Prostate gland (tissue), 2 donors: ENCODE data around the gene APH1A. TPM values are rescaled to one million over a fixed set of nuclear protein-coding genes. Genes with fewer than 3 reads are reported as not detected.
A peak's percentile ranks its signal among the peaks of the same experiment; 100 is the strongest.
"Not testable (repeated sequence)": the region's sequence is repeated elsewhere in the genome, so short reads cannot be mapped to it uniquely, and the experiment has no call there.

Experiments
- DNase-seq: peaks from one replicate; pipeline ENCODE4 v3.0.0-alpha.2; 2019; ENCODE audit warnings: low spot score
- H3K27ac ChIP-seq, 2 donors: fragments of 200-600 bp; sonication (generic); 2 replicates each; pipeline ENCODE4 v1.5.1; 2017 to 2019
- H3K27me3 ChIP-seq: fragments of 200-600 bp; sonication (generic); replicated peaks from 2 replicates; pipeline ENCODE4 v1.5.1; 2019; ENCODE audit not compliant: insufficient read depth
- H3K36me3 ChIP-seq, 2 donors: fragments of 200-600 bp; sonication (generic); 1 replicate in 1 of 2; 2 replicates in 1 of 2; pipeline versions ENCODE4 v1.5.1 to v1.8.1; 2017 to 2019
- H3K4me1 ChIP-seq: fragments of 200-600 bp; sonication (generic); replicated peaks from 2 replicates; pipeline ENCODE4 v1.5.1; 2019
- H3K4me3 ChIP-seq, 2 donors: fragments of 200-600 bp; sonication (generic); 2 replicates each; pipeline ENCODE4 v1.5.1; 2017 to 2019
- H3K9me3 ChIP-seq: fragments of 200-600 bp; sonication (generic); 2 replicates; pipeline ENCODE4 v1.5.1; 2017
- POLR2A ChIP-seq: fragments of 450-650 bp; IDR thresholded peaks from one replicate; pipeline ENCODE4 v1.6.1; 2016; ENCODE audit warnings: antibody characterized with exemption, mild to moderate bottlenecking
- POLR2AphosphoS5 ChIP-seq: sonication (generic); formaldehyde crosslinking; IDR thresholded peaks from one replicate; pipeline ENCODE4 v1.6.1; 2017; ENCODE audit warnings: antibody characterized with exemption
- WGBS: methylation state at CpG from one replicate; pipeline ENCODE4 v1.1.5; 2018; 5-methylcytosine and 5-hydroxymethylcytosine counted together
- intact Hi-C: fragments of 100-400 bp; cut with DNase I; formaldehyde crosslinking; loops from one replicate; pipeline ENCODE4 v1.14.2; 2022
- total RNA-seq, 2 donors: library from RNA; depleted of rRNA; stranded (reverse); fragments of >200 nt; gene quantifications; one replicate each; pipeline ENCODE4 v1.1.0, GENCODE V29; 2016
- TF ChIP-seq, protein P1 (sequence below), 4 experiments: fragments of 200-600 bp in 2 of 4; fragments of 450-650 bp in 2 of 4; sonication (generic) in 2 of 4; IDR thresholded peaks; 1 replicate in 3 of 4; 2 replicates in 1 of 4; pipeline ENCODE4 v1.5.1; 2016 to 2019; ENCODE audit warnings: antibody characterized with exemption in 4 of 4, mild to moderate bottlenecking in 2 of 4, moderate library complexity in 2 of 4

APH1A gene
- total RNA-seq: 100 to 1,000 TPM; 122 to 130 TPM

DNA sequence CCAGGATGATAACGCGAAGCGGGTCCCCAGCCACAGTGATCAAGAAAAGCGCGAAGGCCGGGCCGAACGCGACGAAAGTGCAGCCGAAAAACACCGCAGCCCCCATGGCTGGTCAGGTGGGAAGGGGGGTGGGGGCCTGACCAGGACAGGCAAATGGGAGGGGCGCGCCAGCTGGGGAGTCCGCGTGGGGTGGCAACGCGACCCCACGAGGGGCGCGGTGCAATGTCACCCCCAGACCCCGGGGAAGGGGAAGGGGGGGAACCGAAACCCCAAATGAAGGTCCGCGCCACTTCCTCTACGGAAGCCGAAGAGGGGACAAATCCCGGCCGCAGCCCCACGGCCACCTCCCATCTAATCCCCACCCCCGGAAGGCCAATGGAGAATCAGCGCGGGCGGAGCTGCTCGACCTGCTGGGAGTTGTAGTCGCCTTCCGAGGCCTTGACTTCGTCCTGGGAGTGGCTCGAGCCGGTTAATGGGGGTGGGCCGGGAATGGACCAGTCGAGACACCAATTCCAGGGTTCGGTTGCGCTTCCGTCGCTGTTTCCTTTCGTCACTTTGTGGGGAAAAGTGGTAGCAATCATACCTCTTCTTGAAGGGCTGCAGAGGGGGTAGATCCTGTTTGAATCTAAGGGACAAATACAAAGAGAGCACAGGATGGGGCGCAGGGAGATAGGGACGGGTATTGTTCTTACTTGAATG, at the start of gene APH1A:
APH1A (minus strand) TSS at position 312 of the 699 bp plus-strand sequence; CDS start at position 106, 206 bp downstream.
- H3K27ac ChIP-seq: peak within 1 kb of the TSS; percentile 86 to 89
- peaks cover 7% of the 10 kb centered on the region for H3K4me1 ChIP-seq
- H3K36me3 ChIP-seq: peaks cover 8 to 15% of the 10 kb centered on the region in 2 donors
- under 1% methylated on average over 49 of the region's 49 CpGs for WGBS
- no peaks in the 10 kb centered on the region for H3K9me3 ChIP-seq
- no peaks in the 10 kb centered on the region for H3K27me3 ChIP-seq
- TF ChIP-seq POLR2AphosphoS5 (peak; percentile 97), POLR2A (peak; percentile 46)
- TF ChIP-seq, protein P1, sequence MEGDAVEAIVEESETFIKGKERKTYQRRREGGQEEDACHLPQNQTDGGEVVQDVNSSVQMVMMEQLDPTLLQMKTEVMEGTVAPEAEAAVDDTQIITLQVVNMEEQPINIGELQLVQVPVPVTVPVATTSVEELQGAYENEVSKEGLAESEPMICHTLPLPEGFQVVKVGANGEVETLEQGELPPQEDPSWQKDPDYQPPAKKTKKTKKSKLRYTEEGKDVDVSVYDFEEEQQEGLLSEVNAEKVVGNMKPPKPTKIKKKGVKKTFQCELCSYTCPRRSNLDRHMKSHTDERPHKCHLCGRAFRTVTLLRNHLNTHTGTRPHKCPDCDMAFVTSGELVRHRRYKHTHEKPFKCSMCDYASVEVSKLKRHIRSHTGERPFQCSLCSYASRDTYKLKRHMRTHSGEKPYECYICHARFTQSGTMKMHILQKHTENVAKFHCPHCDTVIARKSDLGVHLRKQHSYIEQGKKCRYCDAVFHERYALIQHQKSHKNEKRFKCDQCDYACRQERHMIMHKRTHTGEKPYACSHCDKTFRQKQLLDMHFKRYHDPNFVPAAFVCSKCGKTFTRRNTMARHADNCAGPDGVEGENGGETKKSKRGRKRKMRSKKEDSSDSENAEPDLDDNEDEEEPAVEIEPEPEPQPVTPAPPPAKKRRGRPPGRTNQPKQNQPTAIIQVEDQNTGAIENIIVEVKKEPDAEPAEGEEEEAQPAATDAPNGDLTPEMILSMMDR (IDR thresholded peaks at IDR 0.05): peak in 1 of 4 experiments; percentile 20
- intact Hi-C loops: no loop called here
- DNase-seq: peak; percentile 96
- H3K4me3 ChIP-seq: peak within 1 kb of the TSS; percentile 75 to 87

DNA sequence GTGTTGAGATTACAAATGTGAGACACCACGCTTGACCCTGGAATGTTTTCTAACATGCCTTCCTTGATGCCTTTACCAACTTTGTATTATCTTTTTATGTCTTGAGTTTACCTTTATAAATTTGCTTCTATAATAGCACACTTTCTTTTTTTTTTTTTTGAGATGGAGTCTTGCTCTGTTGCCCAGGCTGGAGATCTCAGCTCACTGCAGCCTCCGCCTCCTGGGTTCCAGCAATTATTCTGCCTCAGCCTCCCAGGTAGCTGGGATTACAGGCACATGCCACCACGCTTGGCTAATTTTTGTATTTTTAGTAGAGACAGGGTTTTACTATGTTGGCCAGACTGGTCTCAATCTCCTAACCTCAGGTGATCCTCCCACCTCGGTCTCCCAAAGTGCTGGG, 45.9 kb upstream of the APH1A start:
- H3K9me3 ChIP-seq, H3K27ac ChIP-seq, H3K4me1 ChIP-seq, intact Hi-C loops, H3K36me3 ChIP-seq, H3K27me3 ChIP-seq, H3K4me3 ChIP-seq, DNase-seq: not testable (repeated sequence)
- WGBS: 90% methylated on average over 4 of the region's 4 CpGs

DNA sequence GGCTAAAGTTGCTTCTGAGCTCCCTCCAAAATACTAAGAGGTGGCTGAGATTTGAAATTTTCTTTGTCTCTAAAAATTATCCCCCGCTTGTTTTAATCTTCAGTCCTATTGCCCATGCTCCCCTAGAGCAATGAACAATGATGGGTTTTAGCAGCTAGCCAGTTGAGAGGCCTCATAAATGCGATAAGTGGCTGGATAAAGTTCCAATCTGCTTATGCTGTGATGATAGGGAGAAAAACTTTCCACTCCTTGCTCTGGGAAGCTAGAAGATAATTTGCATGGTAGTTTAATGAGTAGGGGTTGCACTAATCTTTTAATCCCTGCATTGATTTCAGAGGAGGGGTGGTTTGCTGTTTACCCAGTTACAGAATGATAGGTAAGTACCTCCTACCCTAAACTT, 42.9 kb upstream of the APH1A start:
- intact Hi-C loops: no loop called here
- TF ChIP-seq POLR2AphosphoS5 (no peak), POLR2A (no peak)
- TF ChIP-seq, protein P1 (IDR thresholded peaks at IDR 0.05): no peak
- H3K4me1 ChIP-seq: no peaks in the 10 kb centered on the region
- 96% methylated on average over 2 of the region's 2 CpGs for WGBS
- no peaks in the 10 kb centered on the region for H3K36me3 ChIP-seq
- no peak for DNase-seq
- H3K27me3 ChIP-seq: no peaks in the 10 kb centered on the region
- no peak overlapping the region for H3K4me3 ChIP-seq
- no peak overlapping the region for H3K27ac ChIP-seq
- no peaks in the 10 kb centered on the region for H3K9me3 ChIP-seq

DNA sequence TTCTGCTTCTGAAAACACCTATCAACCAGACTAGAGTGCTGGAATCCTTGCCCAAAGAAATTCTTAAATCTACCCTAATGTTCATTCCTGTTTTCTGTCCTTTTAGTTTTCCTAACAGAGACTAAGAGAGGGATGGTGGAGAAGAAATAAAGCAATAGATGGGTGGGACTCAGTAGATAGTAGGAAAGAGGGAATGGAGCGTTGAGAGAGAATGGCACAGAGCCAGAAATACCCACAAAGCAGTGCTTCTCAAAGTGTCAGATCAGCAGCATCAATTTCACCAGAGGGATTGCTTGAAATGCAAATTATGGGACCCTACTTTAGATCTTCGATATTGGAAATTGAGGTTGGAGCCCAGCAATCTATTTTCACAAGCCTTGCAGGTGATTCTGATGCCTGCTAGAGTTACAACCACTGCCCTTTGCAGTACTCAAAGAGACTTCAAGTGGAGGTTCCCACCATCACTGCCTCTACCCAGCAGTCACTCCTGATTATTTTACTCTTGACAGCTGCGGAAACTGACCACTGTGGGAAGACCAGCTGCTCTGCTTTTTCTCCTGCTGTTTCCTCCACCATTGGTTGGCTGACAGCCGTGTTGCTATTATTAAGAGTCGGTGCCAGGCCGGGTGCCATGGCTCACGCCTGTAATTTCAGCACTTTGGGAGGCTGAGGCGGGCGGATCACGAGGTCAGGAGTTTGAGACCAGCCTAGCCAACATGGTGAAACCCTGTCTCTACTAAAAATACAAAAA, 41.1 kb upstream of the APH1A start:
- no peak for DNase-seq
- no peaks in the 10 kb centered on the region for H3K36me3 ChIP-seq
- intact Hi-C loops: no loop called here

DNA sequence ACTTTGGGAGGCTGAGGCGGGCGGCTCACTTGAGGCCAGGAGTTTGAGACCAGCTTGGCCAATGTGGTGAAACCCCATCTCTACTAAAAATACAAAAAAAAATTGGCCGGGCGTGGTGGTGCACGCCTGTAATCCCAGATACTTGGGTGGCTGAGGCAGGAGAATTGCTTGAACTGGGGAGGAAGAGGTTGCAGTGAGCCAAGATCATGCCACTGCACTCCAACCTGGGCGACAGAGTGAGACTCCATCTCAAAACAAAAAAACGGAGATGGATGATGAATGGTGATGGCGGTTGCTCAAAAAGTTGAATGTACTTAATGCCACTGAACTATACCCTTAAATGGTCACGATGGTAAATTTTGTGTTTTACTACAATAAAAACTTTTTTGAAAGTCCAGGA, 39.8 kb upstream of the APH1A start:
- H3K36me3 ChIP-seq, H3K27me3 ChIP-seq, intact Hi-C loops, DNase-seq, H3K27ac ChIP-seq, H3K9me3 ChIP-seq, H3K4me3 ChIP-seq, H3K4me1 ChIP-seq: not testable (repeated sequence)
- WGBS: 94% methylated on average over 9 of the region's 9 CpGs

More for the DNA sequence above, 41.1 kb upstream of the APH1A start:
- 84% methylated on average over 10 of the region's 10 CpGs for WGBS
- H3K4me1 ChIP-seq: no peaks in the 10 kb centered on the region
- H3K27me3 ChIP-seq: no peaks in the 10 kb centered on the region
- H3K9me3 ChIP-seq: no peaks in the 10 kb centered on the region
- no peak overlapping the region for H3K4me3 ChIP-seq
- TF ChIP-seq POLR2AphosphoS5 (no peak), POLR2A (no peak)
- TF ChIP-seq, protein P1 (IDR thresholded peaks at IDR 0.05): no peak
- no peak overlapping the region for H3K27ac ChIP-seq

DNA sequence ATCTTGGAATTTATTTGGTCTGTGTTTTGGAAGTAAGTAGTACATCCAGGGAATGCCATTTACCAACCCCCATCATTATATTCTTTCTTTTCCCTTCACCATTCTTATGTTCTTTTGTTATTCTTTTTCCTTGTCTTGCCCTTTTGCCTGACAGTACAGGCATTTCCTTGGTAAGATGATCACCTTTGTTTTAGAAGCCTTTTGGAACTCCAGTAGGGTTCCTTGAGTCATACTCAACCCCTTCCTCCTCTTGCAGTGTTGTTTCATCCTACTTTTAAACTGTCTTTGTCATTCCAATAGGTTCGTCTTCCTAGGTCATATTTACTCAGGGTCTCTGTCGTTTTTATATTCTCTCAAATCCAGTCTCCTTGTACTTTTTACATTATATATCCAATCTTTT, 34.1 kb upstream of the APH1A start:
- no peaks in the 10 kb centered on the region for H3K36me3 ChIP-seq
- 79% methylated on average over 2 of the region's 2 CpGs for WGBS
- intact Hi-C loops: no loop called here
- TF ChIP-seq POLR2AphosphoS5 (no peak), POLR2A (no peak)
- TF ChIP-seq, protein P1 (IDR thresholded peaks at IDR 0.05): no peak
- no peaks in the 10 kb centered on the region for H3K4me1 ChIP-seq
- H3K27ac ChIP-seq: no peak overlapping the region
- no peaks in the 10 kb centered on the region for H3K9me3 ChIP-seq
- no peak overlapping the region for H3K4me3 ChIP-seq
- H3K27me3 ChIP-seq: no peaks in the 10 kb centered on the region
- no peak for DNase-seq
